T-helper 1 cell treated with Interleukin-12 subunit alpha and Interleukin-12 subunit beta and Interleukin-4 antibody, amounts not matched to agents 30 μg/mL and 1 μg/mL, for 36 hours (primary cell): ENCODE data around the gene EIPR1.
A peak's percentile ranks its signal among the peaks of the same experiment; 100 is the strongest.
"Not testable (repeated sequence)": the region's sequence is repeated elsewhere in the genome, so short reads cannot be mapped to it uniquely, and the experiment has no call there.

Source experiments
- H3K27ac Mint-ChIP-seq: one replicate; pipeline ENCODE4 v1.8.0; 2021; ENCODE audit warnings: mild to moderate bottlenecking, mixed read lengths
- H3K27me3 Mint-ChIP-seq: one replicate; pipeline ENCODE4 v1.8.0; 2021; ENCODE audit warnings: low read depth, mixed read lengths
- H3K36me3 Mint-ChIP-seq: one replicate; pipeline ENCODE4 v1.8.0; 2021; ENCODE audit warnings: low read depth, mixed read lengths
- H3K4me1 Mint-ChIP-seq: one replicate; pipeline ENCODE4 v1.8.0; 2021; ENCODE audit warnings: low read depth, mixed read lengths
- H3K4me3 Mint-ChIP-seq: one replicate; pipeline ENCODE4 v1.8.0; 2021; ENCODE audit warnings: mild to moderate bottlenecking, moderate library complexity, mixed read lengths
- H3K9me3 Mint-ChIP-seq: one replicate; pipeline ENCODE4 v1.8.0; 2021; ENCODE audit warnings: mixed read lengths

The EIPR1 gene

DNA sequence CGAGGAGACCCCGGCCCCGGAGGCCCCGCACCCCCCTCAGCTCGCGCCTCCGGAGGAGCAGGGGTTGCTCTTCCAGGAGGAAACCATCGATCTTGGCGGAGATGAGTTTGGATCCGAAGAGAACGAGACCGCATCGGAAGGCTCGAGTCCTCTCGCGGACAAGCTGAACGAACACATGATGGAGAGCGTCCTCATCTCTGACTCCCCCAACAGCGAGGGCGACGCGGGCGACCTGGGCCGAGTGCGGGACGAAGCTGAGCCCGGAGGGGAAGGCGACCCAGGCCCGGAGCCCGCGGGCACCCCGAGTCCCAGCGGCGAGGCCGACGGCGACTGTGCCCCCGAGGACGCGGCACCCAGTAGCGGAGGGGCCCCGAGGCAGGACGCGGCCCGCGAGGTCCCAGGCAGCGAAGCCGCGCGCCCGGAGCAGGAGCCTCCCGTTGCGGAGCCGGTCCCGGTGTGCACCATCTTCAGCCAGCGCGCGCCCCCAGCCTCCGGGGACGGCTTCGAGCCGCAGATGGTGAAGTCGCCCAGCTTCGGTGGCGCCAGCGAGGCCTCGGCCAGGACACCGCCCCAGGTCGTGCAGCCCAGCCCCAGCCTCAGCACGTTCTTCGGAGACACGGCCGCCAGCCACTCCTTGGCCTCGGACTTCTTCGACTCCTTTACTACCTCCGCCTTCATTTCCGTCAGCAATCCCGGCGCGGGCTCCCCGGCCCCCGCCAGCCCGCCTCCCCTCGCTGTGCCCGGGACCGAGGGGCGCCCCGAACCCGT, 10.2 kb upstream of the EIPR1 start:
- peaks cover 30% of the 10 kb centered on the region for H3K36me3 Mint-ChIP-seq
- H3K27ac Mint-ChIP-seq = no peak overlapping the region
- no peaks in the 10 kb centered on the region for H3K27me3 Mint-ChIP-seq

GRCh38 chr2:3387011-3387410, 9.4 kb upstream of the EIPR1 start:
- H3K4me3 Mint-ChIP-seq = no peak overlapping the region
- H3K27me3 Mint-ChIP-seq = no peaks in the 10 kb centered on the region
- no peaks in the 10 kb centered on the region for H3K9me3 Mint-ChIP-seq
- H3K4me1 Mint-ChIP-seq = peaks cover 4% of the 10 kb centered on the region
- H3K36me3 Mint-ChIP-seq = peaks cover 23% of the 10 kb centered on the region
- H3K27ac Mint-ChIP-seq = no peak overlapping the region

More for the DNA sequence above, 10.2 kb upstream of the EIPR1 start:
- Mint-ChIP-seq H3K4me3 (no peak overlapping the region), H3K4me1 (peaks cover 4% of the 10 kb centered on the region), H3K9me3 (no peaks in the 10 kb centered on the region)

- H3K4me1 Mint-ChIP-seq = peaks cover 8% of the 10 kb centered on the region
Observed at GRCh38 chr2:3386448-3386958, 8.9 kb upstream of the EIPR1 start.

GRCh38 chr2:3379647-3380534, 2.3 kb upstream of the EIPR1 start, which contains the start of gene TRAPPC12:
Gene TRAPPC12, plus strand, starts transcription at chr2:3379694. Its CDS starts 7,930 bp downstream, at chr2:3387624.
- Mint-ChIP-seq H3K27me3 (no peaks in the 10 kb centered on the region), H3K27ac (peak within 1 kb of the TSS; percentile 98), H3K4me3 (peak within 1 kb of the TSS; percentile 94), H3K9me3 (no peaks in the 10 kb centered on the region), H3K36me3 (peaks cover 18% of the 10 kb centered on the region), H3K4me1 (peaks cover 36% of the 10 kb centered on the region)

More at GRCh38 chr2:3386448-3386958, 8.9 kb upstream of the EIPR1 start:
- Mint-ChIP-seq H3K27ac (no peak overlapping the region), H3K27me3 (no peaks in the 10 kb centered on the region), H3K4me3 (no peak overlapping the region), H3K9me3 (no peaks in the 10 kb centered on the region), H3K36me3 (peaks cover 21% of the 10 kb centered on the region)

DNA sequence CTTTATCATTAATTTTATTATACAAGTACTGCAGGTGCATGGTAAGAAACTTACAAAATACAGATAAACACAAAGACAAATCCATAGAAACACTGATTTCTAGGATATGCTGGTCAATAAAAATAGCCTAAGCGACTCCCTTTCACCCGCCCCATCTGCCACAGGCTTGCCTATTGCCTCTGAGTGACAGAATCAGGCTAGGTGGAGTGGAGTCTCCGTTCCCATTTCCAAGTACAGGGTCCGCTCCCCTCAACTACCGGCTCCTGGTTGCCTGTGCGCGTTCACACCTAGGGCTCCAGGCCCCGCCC, 1.7 kb upstream of the EIPR1 start:
- H3K27ac Mint-ChIP-seq = peak overlapping the region; percentile 98
- H3K4me1 Mint-ChIP-seq = peaks cover 32% of the 10 kb centered on the region
- no peaks in the 10 kb centered on the region for H3K9me3 Mint-ChIP-seq
- peak overlapping the region; percentile 90 for H3K4me3 Mint-ChIP-seq
- no peaks in the 10 kb centered on the region for H3K27me3 Mint-ChIP-seq
- peaks cover 18% of the 10 kb centered on the region for H3K36me3 Mint-ChIP-seq

DNA sequence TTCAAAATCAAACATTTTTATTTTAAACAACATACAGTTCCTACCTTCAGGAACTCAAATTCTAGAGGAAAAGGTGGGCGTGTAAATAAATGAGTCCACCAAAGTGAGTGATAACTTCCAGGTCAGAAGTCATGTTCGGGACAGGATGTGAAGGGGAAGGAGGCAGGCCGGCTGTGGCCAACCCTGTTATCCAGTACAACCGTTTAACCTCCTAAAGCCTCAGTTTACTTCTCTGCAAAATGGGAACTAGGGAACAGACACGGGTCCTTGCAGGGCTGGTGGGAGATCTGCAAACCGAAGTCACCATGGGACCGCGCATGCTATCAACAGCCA, 373 bp downstream of the EIPR1 start:
- Mint-ChIP-seq H3K9me3 (no peaks in the 10 kb centered on the region), H3K27me3 (no peaks in the 10 kb centered on the region), H3K27ac (peak overlapping the region; percentile 98), H3K4me1 (peaks cover 32% of the 10 kb centered on the region), H3K4me3 (peak overlapping the region; percentile 94), H3K36me3 (peaks cover 18% of the 10 kb centered on the region)

GRCh38 chr2:3376821-3377220, 797 bp downstream of the EIPR1 start:
- peaks cover 31% of the 10 kb centered on the region for H3K4me1 Mint-ChIP-seq
- H3K4me3 Mint-ChIP-seq = peak overlapping the region; percentile 94
- no peaks in the 10 kb centered on the region for H3K9me3 Mint-ChIP-seq
- H3K27ac Mint-ChIP-seq = peak overlapping the region; percentile 98
- peaks cover 18% of the 10 kb centered on the region for H3K36me3 Mint-ChIP-seq
- H3K27me3 Mint-ChIP-seq = no peaks in the 10 kb centered on the region

DNA sequence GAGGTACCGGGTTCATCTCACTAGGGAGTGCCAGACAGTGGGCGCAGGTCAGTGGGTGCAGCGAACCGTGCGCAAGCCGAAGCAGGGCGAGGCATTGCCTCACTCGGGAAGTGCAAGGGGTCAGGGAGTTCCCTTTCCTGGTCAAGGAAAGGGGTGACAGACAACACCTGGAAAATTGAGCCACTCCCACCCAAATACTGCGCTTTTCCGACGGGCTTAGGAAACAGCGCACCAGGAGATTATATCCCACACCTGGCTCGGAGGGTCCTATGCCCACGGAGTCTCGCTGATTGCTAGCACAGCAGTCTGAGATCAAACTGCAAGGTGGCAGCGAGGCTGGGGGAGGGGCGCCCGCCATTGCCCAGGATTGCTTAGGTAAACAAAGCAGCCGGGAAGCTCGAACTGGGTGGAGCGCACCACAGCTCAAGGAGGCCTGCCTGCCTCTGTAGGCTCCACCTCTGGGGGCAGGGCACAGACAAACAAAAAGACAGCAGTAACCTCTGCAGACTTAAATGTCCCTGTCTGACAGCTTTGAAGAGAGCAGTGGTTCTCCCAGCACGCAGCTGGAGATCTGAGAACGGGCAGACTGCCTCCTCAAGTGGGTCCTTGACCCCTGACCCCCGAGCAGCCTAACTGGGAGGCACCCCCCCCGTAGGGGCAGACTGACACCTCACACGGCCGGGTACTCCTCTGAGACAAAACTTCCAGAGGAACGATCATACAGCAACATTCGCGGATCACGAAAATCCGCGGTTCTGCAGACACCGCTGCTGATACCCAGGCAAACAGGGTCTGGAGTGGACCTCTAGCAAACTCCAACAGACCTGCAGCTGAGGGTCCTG, 8.1 kb downstream of the EIPR1 start:
- peaks cover 14% of the 10 kb centered on the region for H3K4me1 Mint-ChIP-seq
- H3K4me3 Mint-ChIP-seq, H3K9me3 Mint-ChIP-seq, H3K36me3 Mint-ChIP-seq, H3K27me3 Mint-ChIP-seq, H3K27ac Mint-ChIP-seq: not testable (repeated sequence)

- H3K27me3 Mint-ChIP-seq = no peaks in the 10 kb centered on the region
- peaks cover 14% of the 10 kb centered on the region for H3K4me1 Mint-ChIP-seq
- no peaks in the 10 kb centered on the region for H3K9me3 Mint-ChIP-seq
- H3K27ac Mint-ChIP-seq = no peak overlapping the region
- H3K4me3 Mint-ChIP-seq = no peak overlapping the region
- peaks cover 6% of the 10 kb centered on the region for H3K36me3 Mint-ChIP-seq
Observed at GRCh38 chr2:3368261-3368722, 9.3 kb downstream of the EIPR1 start.

GRCh38 chr2:3365219-3365618, 12.4 kb downstream of the EIPR1 start:
- H3K4me3 Mint-ChIP-seq = no peak overlapping the region
- H3K27ac Mint-ChIP-seq = no peak overlapping the region
- peaks cover 32% of the 10 kb centered on the region for H3K4me1 Mint-ChIP-seq
- no peaks in the 10 kb centered on the region for H3K27me3 Mint-ChIP-seq
- H3K36me3 Mint-ChIP-seq = peaks cover 6% of the 10 kb centered on the region
- H3K9me3 Mint-ChIP-seq = no peaks in the 10 kb centered on the region

DNA sequence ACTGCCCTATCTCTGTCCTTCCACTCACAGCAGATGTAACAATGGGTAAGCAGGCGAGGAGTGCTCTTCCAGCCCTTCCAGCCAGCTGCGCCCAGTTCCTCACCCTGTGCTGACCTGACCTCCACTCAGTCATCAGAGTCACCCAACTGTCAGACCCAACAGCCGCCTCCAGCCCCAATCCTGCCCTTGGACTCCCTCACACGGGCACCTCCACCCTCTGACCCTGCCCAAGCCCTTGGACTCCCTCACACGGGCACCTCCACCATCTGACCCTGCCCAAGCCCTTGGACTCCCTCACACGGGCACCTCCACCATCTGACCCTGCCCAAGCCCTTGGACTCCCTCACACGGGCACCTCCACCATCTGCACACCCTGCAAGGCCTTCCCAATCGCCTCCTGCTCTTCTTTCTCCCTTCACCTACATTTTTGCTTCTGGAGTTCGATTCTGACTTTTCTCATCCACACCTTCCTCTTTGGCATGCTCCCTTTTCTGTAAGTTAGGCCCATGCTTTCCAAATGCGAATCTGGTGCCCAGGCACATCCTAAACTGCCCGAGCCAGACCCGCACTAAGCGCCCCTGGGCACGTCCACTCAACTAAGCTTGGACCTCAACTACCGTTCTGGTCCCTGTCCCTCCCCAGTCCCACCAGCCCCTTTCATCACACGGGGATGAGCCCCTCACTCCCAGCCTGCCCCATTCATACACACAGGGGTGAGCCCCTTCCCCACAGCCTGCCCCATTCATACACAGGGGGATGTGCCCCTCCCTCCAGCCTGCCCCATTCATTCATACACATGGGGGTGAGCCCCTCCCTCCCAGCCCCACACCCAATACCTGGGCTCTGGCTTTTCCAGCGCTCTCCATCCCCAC, 15.9 kb downstream of the EIPR1 start:
- Mint-ChIP-seq H3K9me3 (no peaks in the 10 kb centered on the region), H3K4me1 (peaks cover 32% of the 10 kb centered on the region), H3K27me3 (no peaks in the 10 kb centered on the region), H3K27ac (peak overlapping the region; percentile 18), H3K36me3 (peaks cover 2% of the 10 kb centered on the region), H3K4me3 (peak overlapping the region; percentile 0)

- peaks cover 20% of the 10 kb centered on the region for H3K36me3 Mint-ChIP-seq
- no peak overlapping the region for H3K27ac Mint-ChIP-seq
- H3K27me3 Mint-ChIP-seq = no peaks in the 10 kb centered on the region
- peaks cover 9% of the 10 kb centered on the region for H3K9me3 Mint-ChIP-seq
- H3K4me3 Mint-ChIP-seq = no peak overlapping the region
- H3K4me1 Mint-ChIP-seq = peaks cover 27% of the 10 kb centered on the region
Observed at GRCh38 chr2:3357926-3358325, 19.7 kb downstream of the EIPR1 start.

DNA sequence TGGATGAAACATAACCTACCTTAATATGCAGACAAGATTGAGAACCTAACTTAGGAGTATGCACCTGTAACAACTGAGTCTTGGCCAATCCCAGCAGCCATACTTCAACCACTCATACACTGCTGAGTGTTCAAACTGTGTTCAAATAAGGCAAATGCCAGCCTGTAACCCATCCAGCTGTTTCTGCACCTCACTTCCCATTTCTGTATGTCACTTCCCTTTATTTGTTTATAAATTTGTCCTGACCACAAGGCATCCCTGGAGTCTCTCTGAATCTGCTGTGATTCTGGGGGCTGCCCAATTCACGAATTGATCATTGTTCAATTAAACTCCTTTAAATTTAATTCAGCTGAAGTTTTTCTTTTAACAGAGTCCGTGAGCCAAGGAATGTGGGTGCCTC, 20.2 kb downstream of the EIPR1 start:
- Mint-ChIP-seq H3K36me3 (peaks cover 24% of the 10 kb centered on the region), H3K4me1 (peaks cover 22% of the 10 kb centered on the region), H3K9me3 (peaks cover 14% of the 10 kb centered on the region)
- H3K27ac Mint-ChIP-seq, H3K4me3 Mint-ChIP-seq, H3K27me3 Mint-ChIP-seq: not testable (repeated sequence)
